Caco-2 (cell line): ENCODE measurements around the gene HNRNPUL1. TPM values are rescaled to one million over a fixed set of nuclear protein-coding genes. Genes with fewer than 3 reads are reported as not detected.

ENCODE experiments used
- BruUV-seq: library from RNA; stranded (reverse); fragments of 400-500 nt; replicated peaks from 2 replicates; lab custom pipeline; 2021; lab: Mats Ljungman, UMichigan
- CTCF ChIA-PET: fragments of 300-600 bp; sonication (Branson Sonifier 250); formaldehyde crosslinking; loops from one replicate; lab custom pipeline; 2022; ENCODE audit warnings: antibody characterized with exemption; lab: Charles Lee
- POLR2A ChIA-PET: fragments of 300-600 bp; sonication (Branson Sonifier 250); formaldehyde crosslinking; loops from one replicate; lab custom pipeline; 2022; ENCODE audit warnings: antibody characterized with exemption; lab: Charles Lee
- DNase-seq, 2 experiments: peaks; one replicate each; pipeline versions ENCODE4 v3.0.0 to v3.0.0-alpha.2; 2020 to 2022
- H3K27me3 ChIP-seq: replicated peaks from 2 replicates; pipeline ENCODE4 v1.6.0; 2011; ENCODE audit warnings: low read length; ENCODE audit not compliant: control insufficient read depth, insufficient read depth
- H3K36me3 ChIP-seq: 2 replicates; pipeline ENCODE4 v1.5.1; 2011; ENCODE audit warnings: low read length; ENCODE audit not compliant: control insufficient read depth, insufficient read depth
- H3K4me1 ChIP-seq: fragments of 250-450 bp; sonication (Bioruptor Pico); 2 replicates; pipeline ENCODE4 v1.5.1; 2020; ENCODE audit warnings: mild to moderate bottlenecking
- H3K4me3 ChIP-seq: 2 replicates; pipeline ENCODE4 v1.5.1; 2011; ENCODE audit warnings: low read depth, mild to moderate bottlenecking, control low read depth, low read length
- H3K9me3 ChIP-seq: fragments of 250-450 bp; sonication (Bioruptor Pico); 2 replicates; pipeline ENCODE4 v1.5.1; 2020; ENCODE audit warnings: mild to moderate bottlenecking, moderate library complexity
- H3K27ac Mint-ChIP-seq: one replicate; pipeline ENCODE4 v1.8.0; 2022; ENCODE audit warnings: mixed read lengths; ENCODE audit not compliant: unreplicated experiment
- H3K27me3 Mint-ChIP-seq: one replicate; pipeline ENCODE4 v1.8.0; 2022; ENCODE audit warnings: mixed read lengths; ENCODE audit not compliant: insufficient read depth, unreplicated experiment
- H3K36me3 Mint-ChIP-seq: one replicate; pipeline ENCODE4 v1.8.0; 2022; ENCODE audit warnings: mild to moderate bottlenecking, mixed read lengths; ENCODE audit not compliant: insufficient read depth, unreplicated experiment
- H3K4me1 Mint-ChIP-seq: one replicate; pipeline ENCODE4 v1.8.0; 2022; ENCODE audit warnings: low read depth, mixed read lengths; ENCODE audit not compliant: unreplicated experiment
- H3K4me3 Mint-ChIP-seq: one replicate; pipeline ENCODE4 v1.8.0; 2022; ENCODE audit warnings: mild to moderate bottlenecking, moderate library complexity, mixed read lengths; ENCODE audit not compliant: unreplicated experiment
- H3K9me3 Mint-ChIP-seq: one replicate; pipeline ENCODE4 v1.8.0; 2022; ENCODE audit warnings: mixed read lengths; ENCODE audit not compliant: unreplicated experiment
- intact Hi-C: fragments of 100-400 bp; cut with micrococcal nuclease; formaldehyde crosslinking; loops from one replicate; pipeline ENCODE4 v1.10.0; 2022; ENCODE audit not compliant: unreplicated experiment
- total RNA-seq: library from RNA; stranded (reverse); gene quantifications from 2 replicates; pipeline ENCODE4 v1.2.3, GENCODE V29; 2022
- TF ChIP-seq, protein P1 (sequence below), 2 experiments: fragments of 200-600 bp in 1 of 2; IDR thresholded peaks; 1 replicate in 1 of 2; 2 replicates in 1 of 2; pipeline versions ENCODE4 v1.5.1 to v1.8.0; 2011 to 2022; ENCODE audit warnings: antibody characterized with exemption in 1 of 2, control low read depth in 1 of 2, inconsistent platforms in 1 of 2, low read depth in 1 of 2, low read length in 1 of 2, mild to moderate bottlenecking in 1 of 2, moderate library complexity in 1 of 2; ENCODE audit not compliant: insufficient read depth in 1 of 2, severe bottlenecking in 1 of 2, unreplicated experiment in 1 of 2

Gene HNRNPUL1
- total RNA-seq, 1 experiment from 2014 or later: 322 TPM

- H3K36me3 ChIP-seq: peaks cover 7% of the 10 kb centered on the region
- H3K4me1 ChIP-seq: peaks cover 19% of the 10 kb centered on the region
- Mint-ChIP-seq H3K36me3 (peaks cover 58% of the 10 kb centered on the region), H3K27me3 (no peaks in the 10 kb centered on the region), H3K4me1 (peaks cover 11% of the 10 kb centered on the region), H3K9me3 (no peaks in the 10 kb centered on the region), H3K4me3 (no peak overlapping the region), H3K27ac (no peak overlapping the region)
- no peak for DNase-seq
- POLR2A ChIA-PET: no interaction called here
- no peak overlapping the region for H3K4me3 ChIP-seq
- CTCF ChIA-PET: no interaction called here
- intact Hi-C loops: no loop called here
- H3K27me3 ChIP-seq: no peaks in the 10 kb centered on the region
- no TSS peak for BruUV-seq
- TF ChIP-seq, protein P1, sequence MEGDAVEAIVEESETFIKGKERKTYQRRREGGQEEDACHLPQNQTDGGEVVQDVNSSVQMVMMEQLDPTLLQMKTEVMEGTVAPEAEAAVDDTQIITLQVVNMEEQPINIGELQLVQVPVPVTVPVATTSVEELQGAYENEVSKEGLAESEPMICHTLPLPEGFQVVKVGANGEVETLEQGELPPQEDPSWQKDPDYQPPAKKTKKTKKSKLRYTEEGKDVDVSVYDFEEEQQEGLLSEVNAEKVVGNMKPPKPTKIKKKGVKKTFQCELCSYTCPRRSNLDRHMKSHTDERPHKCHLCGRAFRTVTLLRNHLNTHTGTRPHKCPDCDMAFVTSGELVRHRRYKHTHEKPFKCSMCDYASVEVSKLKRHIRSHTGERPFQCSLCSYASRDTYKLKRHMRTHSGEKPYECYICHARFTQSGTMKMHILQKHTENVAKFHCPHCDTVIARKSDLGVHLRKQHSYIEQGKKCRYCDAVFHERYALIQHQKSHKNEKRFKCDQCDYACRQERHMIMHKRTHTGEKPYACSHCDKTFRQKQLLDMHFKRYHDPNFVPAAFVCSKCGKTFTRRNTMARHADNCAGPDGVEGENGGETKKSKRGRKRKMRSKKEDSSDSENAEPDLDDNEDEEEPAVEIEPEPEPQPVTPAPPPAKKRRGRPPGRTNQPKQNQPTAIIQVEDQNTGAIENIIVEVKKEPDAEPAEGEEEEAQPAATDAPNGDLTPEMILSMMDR (IDR thresholded peaks at IDR 0.05; ENCODE audit: insufficient read depth in 1 of 2, low read depth in 1 of 2, low read length in 1 of 2, severe bottlenecking in 1 of 2, unreplicated experiment in 1 of 2): no peak
- no peaks in the 10 kb centered on the region for H3K9me3 ChIP-seq
Measured at GRCh38 chr19:41318696-41319499, 54.7 kb downstream of the HNRNPUL1 start.

DNA sequence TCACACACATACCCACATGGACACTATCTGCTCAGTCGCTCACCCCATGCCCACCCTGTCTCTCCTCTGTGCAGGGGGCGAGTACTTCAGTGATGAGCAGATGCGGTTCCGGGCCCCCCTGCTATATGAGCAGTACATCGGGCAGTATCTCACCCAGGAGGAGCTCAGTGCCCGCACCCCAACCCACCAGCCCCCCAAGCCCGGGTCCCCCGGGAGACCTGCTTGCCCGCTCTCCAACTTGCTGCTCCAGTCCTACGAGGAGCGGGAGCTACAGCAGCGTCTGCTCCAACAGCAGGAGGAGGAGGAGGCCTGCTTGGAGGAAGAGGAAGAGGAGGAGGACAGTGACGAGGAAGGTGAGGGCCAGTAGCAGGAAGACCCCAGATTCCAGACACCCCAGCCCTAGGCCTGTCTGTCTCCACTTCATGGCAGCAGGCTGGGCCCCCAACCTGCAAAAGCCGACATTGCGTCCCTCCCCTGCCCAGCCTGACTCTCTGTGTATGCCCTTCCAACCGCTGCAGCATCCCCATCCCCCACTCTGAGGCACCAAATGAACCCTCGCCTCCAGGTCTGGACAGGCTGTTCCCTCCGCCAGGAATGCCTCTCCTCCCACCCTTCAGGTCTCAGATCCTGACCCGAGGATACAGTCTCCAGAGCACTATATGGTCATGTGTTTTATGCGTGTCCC lies 55.5 kb downstream of the HNRNPUL1 start:
- Histone ChIP-seq H3K9me3 (no peaks in the 10 kb centered on the region), H3K36me3 (peaks cover 7% of the 10 kb centered on the region), H3K4me3 (no peak overlapping the region), H3K27me3 (no peaks in the 10 kb centered on the region), H3K4me1 (peaks cover 26% of the 10 kb centered on the region)
- peaks cover 13% of the 10 kb centered on the region for H3K4me1 Mint-ChIP-seq
- peaks cover 56% of the 10 kb centered on the region for H3K36me3 Mint-ChIP-seq
- no peaks in the 10 kb centered on the region for H3K9me3 Mint-ChIP-seq
- H3K27me3 Mint-ChIP-seq: no peaks in the 10 kb centered on the region
- intact Hi-C loops: no loop called here
- ChIA-PET CTCF (no interaction called here), POLR2A (no interaction called here)
- TF ChIP-seq, protein P1 (IDR thresholded peaks at IDR 0.05; ENCODE audit: insufficient read depth in 1 of 2, low read depth in 1 of 2, low read length in 1 of 2, severe bottlenecking in 1 of 2, unreplicated experiment in 1 of 2): no peak
- no TSS peak for BruUV-seq
- no peak overlapping the region for H3K4me3 Mint-ChIP-seq
- H3K27ac Mint-ChIP-seq: no peak overlapping the region
- no peak for DNase-seq

DNA sequence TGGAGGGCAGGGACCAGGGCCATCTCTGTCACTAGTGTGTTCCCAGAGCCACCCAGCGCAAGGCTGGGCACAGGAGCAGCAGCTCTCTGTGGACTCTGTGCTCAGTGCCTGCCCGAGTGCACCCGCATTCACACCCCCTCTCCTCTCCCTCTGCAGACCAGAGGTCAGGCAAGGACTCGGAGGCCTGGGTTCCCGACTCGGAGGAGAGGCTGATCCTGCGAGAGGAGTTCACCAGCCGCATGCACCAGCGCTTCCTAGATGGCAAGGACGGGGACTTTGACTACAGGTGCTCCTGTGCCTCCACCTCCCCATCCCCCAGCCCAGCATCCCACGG lies 56.0 kb downstream of the HNRNPUL1 start:
- Mint-ChIP-seq H3K4me1 (peaks cover 18% of the 10 kb centered on the region), H3K4me3 (no peak overlapping the region), H3K9me3 (no peaks in the 10 kb centered on the region), H3K27ac (no peak overlapping the region), H3K27me3 (no peaks in the 10 kb centered on the region), H3K36me3 (peaks cover 60% of the 10 kb centered on the region)
- Histone ChIP-seq H3K36me3 (peaks cover 7% of the 10 kb centered on the region), H3K4me1 (peaks cover 31% of the 10 kb centered on the region), H3K4me3 (no peak overlapping the region), H3K27me3 (no peaks in the 10 kb centered on the region), H3K9me3 (no peaks in the 10 kb centered on the region)
- TF ChIP-seq, protein P1 (IDR thresholded peaks at IDR 0.05; ENCODE audit: insufficient read depth in 1 of 2, low read depth in 1 of 2, low read length in 1 of 2, severe bottlenecking in 1 of 2, unreplicated experiment in 1 of 2): no peak
- no TSS peak for BruUV-seq
- ChIA-PET CTCF (no interaction called here), POLR2A (no interaction called here)
- no peak for DNase-seq
- intact Hi-C loops: no loop called here
